Germinal center (tissue), 1 donor: ENCODE data around the gene WDR90.

ENCODE experiments used
- DNase-seq: peaks from one replicate; pipeline ENCODE4 v3.0.0; 2012; ENCODE audit warnings: mixed read lengths, low spot score

WDR90 gene

DNA sequence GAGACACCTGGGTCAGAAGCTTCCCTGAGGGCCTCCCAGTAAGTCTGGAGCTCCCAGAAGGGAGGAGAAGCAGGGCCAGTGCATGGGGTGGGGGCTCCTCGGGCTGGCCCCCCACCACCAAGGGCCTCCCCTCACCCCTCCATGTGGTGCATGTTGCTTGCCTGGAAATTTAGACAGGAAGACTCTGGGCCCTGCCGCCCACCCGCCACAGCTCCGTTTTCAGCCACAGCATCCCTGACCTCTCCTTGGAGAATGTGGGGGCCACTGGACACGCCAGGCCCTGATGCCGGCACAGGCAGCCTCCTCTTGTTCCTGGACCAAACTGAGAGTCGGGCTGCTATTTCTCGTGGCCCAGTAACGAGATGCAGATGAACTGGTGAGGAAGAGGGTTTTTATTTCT lies 10.3 kb upstream of the WDR90 start:
- DNase-seq = no peak

DNA sequence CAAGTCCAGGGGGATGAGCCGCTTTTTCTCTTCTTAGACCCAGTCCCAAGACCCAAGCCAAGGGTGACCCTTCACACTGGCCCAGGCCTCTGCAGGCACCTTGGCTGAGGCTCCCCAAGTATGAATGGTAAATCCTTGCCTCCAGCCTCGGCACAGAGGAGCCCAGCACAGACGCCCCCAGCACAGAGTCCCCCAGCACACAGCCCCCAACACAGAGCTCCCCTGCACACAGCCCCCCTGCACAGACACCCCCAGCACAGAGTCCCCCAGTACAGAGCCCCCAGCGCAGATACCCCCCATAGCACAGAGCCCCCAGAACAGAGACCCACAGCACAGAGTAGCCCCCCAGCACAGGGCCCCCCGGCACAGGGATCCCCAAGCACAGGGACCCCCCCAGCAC lies 8.6 kb upstream of the WDR90 start:
- no peak for DNase-seq

- DNase-seq = peak; percentile 79
These were observed 7.6 kb upstream of the WDR90 start, which contains the start of gene MCRIP2 for GRCh38 chr16:641326-642188. Gene MCRIP2, plus strand, starts transcription at chr16:641828. Its CDS starts 164 bp downstream, at chr16:641992.

DNA sequence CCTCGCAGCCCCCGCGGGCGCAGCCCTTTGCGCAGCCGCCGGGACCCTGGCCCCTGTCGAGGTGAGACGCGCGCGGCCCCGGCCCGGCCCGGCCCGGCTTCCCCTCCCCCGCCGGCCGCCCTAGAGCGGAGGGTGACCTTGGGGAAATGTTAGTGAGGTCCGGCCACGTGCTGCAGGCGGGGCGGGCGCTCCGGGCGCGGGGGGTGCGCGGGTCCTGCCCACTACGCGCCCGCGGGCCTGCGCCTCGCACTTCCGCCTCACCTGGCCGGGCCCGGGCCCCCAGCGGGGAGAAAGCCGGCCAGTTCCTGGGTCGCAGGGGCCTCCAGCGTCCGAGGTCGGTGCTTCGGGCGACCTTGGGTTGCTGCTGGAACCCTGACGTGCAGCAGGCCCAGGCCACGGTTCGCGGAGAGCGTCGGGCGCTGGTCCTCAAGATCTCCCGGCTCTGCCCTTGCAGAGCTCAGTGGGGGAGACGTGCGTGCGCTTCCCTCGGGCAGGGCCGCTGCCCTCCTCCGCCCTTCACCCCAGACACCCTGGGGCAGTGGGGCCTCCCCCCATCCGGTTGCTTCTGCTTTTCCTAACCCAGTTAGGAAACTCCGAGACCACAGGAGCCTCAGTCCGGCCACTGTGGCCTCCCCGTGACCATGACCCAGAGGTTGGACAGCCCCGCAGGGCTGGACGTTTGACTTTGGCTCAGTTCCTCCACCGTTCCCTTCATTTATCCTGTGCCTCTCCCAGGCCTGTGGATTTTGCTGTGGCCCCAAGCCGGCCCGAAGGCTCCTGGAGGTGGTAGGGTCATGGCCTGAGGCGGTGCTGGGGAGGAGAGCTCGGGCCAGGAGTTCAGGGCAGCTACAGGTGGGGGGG lies 6.7 kb upstream of the WDR90 start:
- peak; percentile 30 for DNase-seq

DNA sequence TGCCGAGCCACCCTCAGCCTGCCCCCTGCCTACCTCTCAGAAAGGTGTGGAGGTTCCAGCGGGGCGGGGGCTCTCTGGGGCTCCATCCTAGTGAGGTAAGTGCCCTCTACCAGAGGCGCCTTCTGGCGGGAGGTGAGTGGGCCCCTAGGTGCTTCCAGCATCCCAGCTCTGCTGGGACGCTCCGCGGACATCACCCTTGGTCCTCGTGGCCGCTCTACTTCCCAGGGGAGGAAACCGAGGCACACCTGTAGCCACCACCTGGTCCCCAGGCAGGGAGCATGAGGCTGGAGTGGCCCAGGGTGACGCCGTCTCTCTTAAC lies 6.2 kb upstream of the WDR90 start:
- DNase-seq = no peak

DNA sequence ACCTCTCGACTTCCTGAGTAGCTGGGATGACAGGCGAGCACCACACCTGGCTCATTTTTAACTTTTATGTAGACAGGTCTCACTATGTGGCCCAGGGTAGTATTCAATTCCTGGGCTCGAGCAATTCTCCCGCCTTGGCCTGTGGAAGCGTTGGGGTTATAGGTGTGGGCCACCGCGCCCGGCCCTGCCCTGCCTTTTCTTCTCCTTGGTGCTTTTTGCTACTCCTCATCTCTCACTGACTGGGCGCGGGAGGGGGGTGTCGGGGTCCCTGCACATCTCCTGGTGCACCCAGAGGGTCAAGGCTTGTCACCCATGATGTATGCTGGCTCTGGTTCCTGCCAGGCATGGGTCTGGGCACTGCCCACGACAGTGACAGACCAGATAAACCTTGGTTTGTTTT lies 4.6 kb upstream of the WDR90 start:
- no peak for DNase-seq

GRCh38 chr16:645852-646678 lies 3.1 kb upstream of the WDR90 start:
- DNase-seq = no peak

DNA sequence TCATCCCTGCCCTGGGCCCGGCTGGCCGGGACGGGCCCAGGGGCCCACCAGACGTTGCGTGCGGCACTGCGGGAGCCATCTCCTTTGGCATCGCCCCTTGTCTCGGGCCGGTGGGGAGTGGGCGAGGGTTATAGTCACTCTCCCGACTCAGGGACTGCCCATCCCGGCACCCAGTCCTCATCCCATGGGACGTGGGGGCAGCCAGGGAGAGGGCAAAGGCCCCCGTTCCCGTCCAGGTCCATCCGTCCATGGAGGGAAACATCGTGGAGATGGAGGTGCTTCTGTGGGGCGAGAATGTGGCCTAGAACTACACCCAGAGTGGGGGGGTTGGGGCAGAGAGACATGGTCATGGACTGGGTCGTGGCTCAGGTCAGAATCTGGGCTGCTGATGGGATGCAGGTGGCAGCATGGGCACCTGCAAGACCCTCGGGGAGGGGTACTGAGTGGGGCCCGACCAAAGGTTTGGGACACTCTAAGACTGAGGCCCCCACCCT lies 2.4 kb upstream of the WDR90 start:
- DNase-seq = no peak

GRCh38 chr16:647173-647902 lies 1.8 kb upstream of the WDR90 start:
- no peak for DNase-seq

DNA sequence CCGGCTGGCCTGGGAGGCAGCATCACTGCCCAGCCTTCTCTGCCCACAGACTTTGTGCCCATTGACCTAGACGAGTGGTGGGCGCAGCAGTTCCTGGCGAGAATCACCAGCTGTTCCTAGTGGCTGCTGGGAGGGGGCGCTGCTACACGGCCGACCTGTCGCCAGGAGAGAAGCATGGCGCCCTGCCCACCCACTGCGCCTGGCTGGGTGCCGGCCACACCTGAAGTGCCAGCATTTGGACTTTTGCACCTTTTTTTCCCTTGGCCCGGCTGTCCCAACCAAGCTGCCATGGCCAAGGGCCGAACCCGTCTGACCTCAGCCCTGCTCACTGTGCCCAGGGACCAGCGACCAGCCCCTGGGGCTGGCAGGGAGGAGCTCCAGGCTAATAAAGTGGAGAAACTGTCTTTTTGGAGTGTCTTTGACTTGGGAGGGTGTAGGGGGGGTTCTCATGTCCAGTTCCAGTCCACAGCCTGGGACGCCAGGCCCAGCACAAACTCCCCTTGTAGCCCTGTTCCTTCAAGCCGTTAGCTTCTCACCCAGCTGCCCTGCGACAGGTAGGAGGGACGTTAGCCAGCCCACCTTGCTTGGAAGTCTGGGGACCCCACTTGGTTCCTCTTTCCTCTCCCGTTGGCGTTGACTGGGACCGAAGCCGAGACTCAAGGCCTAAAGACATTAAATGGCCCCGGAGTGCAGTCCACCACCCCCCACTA lies 939 bp upstream of the WDR90 start:
- peak; percentile 64 for DNase-seq

GRCh38 chr16:649631-650030 lies 466 bp downstream of the WDR90 start:
- peak; percentile 40 for DNase-seq

- no peak for DNase-seq
These were observed 2.7 kb downstream of the WDR90 start for GRCh38 chr16:651844-652243.

DNA sequence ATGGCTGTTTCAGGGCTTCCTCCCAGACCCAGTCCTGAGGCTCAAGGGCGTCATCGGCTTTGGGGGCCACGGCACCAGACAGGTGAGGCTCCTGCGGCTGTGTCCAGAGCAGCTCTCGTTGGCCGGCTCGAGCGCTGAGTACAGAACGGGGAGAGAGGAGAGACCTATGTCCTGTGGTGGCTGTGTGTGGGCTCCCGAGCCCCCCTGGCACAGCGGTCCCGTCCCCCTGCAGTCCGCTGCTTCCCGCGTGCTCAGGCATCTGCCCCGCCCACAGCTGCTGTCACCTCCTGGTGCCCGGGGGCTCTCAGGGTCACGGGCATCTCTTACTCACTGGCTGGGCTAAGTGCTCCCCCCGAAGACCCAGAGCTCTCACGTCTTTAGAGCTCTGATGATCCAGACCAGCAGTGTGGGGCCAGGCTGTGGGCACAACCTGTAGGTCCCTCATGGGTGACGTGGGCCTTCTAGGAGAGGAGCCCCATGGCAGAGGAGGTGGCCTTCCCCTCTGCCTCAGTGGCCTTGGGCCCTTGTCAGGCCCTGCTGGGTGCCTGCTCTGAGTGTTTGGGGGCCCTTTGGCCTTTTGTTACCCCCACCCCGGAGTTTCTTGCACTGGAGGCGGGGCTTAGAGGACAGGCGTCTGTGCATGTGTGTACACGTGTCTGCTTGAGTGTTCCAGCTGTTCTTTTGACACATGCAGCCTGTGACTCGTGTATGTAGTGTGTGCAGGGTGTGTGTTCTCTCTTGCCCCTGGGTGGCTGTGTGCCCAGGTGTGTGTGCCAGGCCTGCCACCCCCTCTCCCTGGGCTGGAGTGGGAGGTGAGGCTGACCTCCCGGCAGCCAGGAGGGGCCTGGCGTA lies 3.5 kb downstream of the WDR90 start:
- no peak for DNase-seq

DNA sequence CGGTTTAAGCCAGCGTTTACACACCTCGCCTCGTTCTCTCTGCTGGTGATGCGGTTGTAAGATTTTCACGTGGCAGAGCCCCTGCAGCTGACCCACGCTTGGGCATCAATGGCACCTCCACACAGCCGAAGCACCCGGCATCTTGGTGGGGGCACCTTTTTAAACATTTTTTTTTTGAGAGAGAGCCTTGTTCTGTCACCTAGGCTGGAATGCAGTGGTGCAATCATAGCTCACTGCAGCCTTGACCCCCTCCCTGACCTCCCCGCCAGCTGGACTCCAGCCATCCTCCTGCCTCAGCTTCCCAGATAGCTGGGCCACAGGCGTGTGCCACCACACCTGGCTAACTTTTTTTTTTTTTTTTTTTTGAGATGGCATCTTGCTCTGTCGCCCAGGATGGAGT lies 4.9 kb downstream of the WDR90 start:
- DNase-seq = no peak

DNA sequence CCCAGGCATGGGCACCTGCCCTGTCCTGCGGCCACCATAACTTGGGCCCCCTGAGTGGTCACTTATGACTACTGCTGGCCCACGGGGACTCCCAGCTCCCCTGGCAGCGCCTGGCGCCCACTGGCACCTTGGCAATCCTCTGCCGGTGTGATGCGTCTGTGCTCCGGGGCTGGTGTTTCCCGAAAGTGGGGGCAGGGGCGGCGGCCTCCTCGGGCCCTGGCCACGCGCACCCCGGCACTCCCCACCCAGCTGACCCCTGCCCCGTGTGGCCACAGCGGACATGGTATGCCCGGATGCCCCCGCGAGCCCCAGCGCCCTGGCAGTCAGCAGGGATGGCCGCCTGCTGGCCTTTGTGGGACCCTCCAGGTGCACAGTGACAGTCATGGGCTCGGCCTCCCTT lies 8.3 kb downstream of the WDR90 start:
- DNase-seq = no peak

- DNase-seq = no peak
These were observed 9.8 kb downstream of the WDR90 start for GRCh38 chr16:658679-659571.

GRCh38 chr16:659618-660017 lies 10.5 kb downstream of the WDR90 start:
- DNase-seq = no peak

GRCh38 chr16:660132-660458 lies 10.9 kb downstream of the WDR90 start:
- DNase-seq = no peak
